ENCODE data around the gene ERI3. TPM values are rescaled to one million over a fixed set of nuclear protein-coding genes. Genes with fewer than 3 reads are reported as not detected.

Gene ERI3
- total RNA-seq, 1 donor from 2014 or later: 83.3 TPM

- H3K4me3 Mint-ChIP-seq: no peak overlapping the region
- H3K9me3 Mint-ChIP-seq: no peaks in the 10 kb centered on the region
- peaks cover 44% of the 10 kb centered on the region for H3K4me1 Mint-ChIP-seq
- no peaks in the 10 kb centered on the region for H3K27me3 Mint-ChIP-seq (ENCODE audit: low read depth)
- peaks cover 2% of the 10 kb centered on the region for H3K36me3 Mint-ChIP-seq (ENCODE audit: low read depth)
- no peak for DNase-seq (ENCODE audit: low read depth, low spot score)
- TF ChIP-seq CTCF (conservative IDR thresholded peaks at IDR 0.05): no peak
- H3K27ac Mint-ChIP-seq (ENCODE audit: unreplicated experiment): no peak overlapping the region
Observed at GRCh38 chr1:44347280-44347679, 7.8 kb downstream of the ERI3 start.

GRCh38 chr1:44346878-44347277 is 8.2 kb downstream of the ERI3 start:
- no peak for TF ChIP-seq CTCF (conservative IDR thresholded peaks at IDR 0.05)
- Mint-ChIP-seq H3K4me1 (peaks cover 44% of the 10 kb centered on the region), H3K27ac (ENCODE audit: unreplicated experiment) (no peak overlapping the region), H3K27me3 (ENCODE audit: low read depth) (no peaks in the 10 kb centered on the region), H3K9me3 (no peaks in the 10 kb centered on the region), H3K4me3 (no peak overlapping the region), H3K36me3 (ENCODE audit: low read depth) (peaks cover 2% of the 10 kb centered on the region)
- no peak for DNase-seq (ENCODE audit: low read depth, low spot score)

GRCh38 chr1:44346184-44346583 is 8.9 kb downstream of the ERI3 start:
- DNase-seq (ENCODE audit: low read depth, low spot score): no peak
- Mint-ChIP-seq H3K36me3 (ENCODE audit: low read depth) (peaks cover 2% of the 10 kb centered on the region), H3K9me3 (no peaks in the 10 kb centered on the region), H3K27ac (ENCODE audit: unreplicated experiment) (peak overlapping the region; percentile 51), H3K27me3 (ENCODE audit: low read depth) (no peaks in the 10 kb centered on the region), H3K4me3 (no peak overlapping the region), H3K4me1 (peaks cover 40% of the 10 kb centered on the region)
- TF ChIP-seq CTCF (conservative IDR thresholded peaks at IDR 0.05): no peak

GRCh38 chr1:44345187-44345775 is 9.8 kb downstream of the ERI3 start:
- H3K9me3 Mint-ChIP-seq: no peaks in the 10 kb centered on the region
- H3K4me3 Mint-ChIP-seq: no peak overlapping the region
- DNase-seq (ENCODE audit: low read depth, low spot score): no peak
- no peaks in the 10 kb centered on the region for H3K27me3 Mint-ChIP-seq (ENCODE audit: low read depth)
- no peak for TF ChIP-seq CTCF (conservative IDR thresholded peaks at IDR 0.05)
- H3K4me1 Mint-ChIP-seq: peaks cover 40% of the 10 kb centered on the region
- no peak overlapping the region for H3K27ac Mint-ChIP-seq (ENCODE audit: unreplicated experiment)
- peaks cover 2% of the 10 kb centered on the region for H3K36me3 Mint-ChIP-seq (ENCODE audit: low read depth)

- Mint-ChIP-seq H3K27me3 (ENCODE audit: low read depth) (no peaks in the 10 kb centered on the region), H3K4me1 (peaks cover 12% of the 10 kb centered on the region), H3K36me3 (ENCODE audit: low read depth) (peaks cover 23% of the 10 kb centered on the region), H3K9me3 (peaks cover 3% of the 10 kb centered on the region), H3K4me3 (no peak overlapping the region), H3K27ac (ENCODE audit: unreplicated experiment) (peak overlapping the region; percentile 52)
- no peak for TF ChIP-seq CTCF (conservative IDR thresholded peaks at IDR 0.05)
- DNase-seq (ENCODE audit: low read depth, low spot score): no peak
Observed at GRCh38 chr1:44339731-44340130, 15.3 kb downstream of the ERI3 start.
